HepG2 (cell line): ENCODE measurements around the gene PARP1.

Experiments used
- BCLAF1 ChIP-seq: fragments of 450-650 bp; IDR thresholded peaks from 2 replicates; pipeline ENCODE4 v1.6.1; 2017; ENCODE audit warnings: mild to moderate bottlenecking
- CCDC6 ChIP-seq: sonication (generic); formaldehyde crosslinking; IDR thresholded peaks from 2 replicates; pipeline ENCODE4 v1.8.1; 2022; ENCODE audit warnings: mild to moderate bottlenecking, missing genetic modification reagents, moderate library complexity
- CTCF ChIP-seq: sonication (generic); formaldehyde crosslinking; IDR thresholded peaks from 2 replicates; pipeline ENCODE4 v1.5.0; 2020; ENCODE audit warnings: mild to moderate bottlenecking, missing genetic modification reagents, moderate library complexity
- FOXM1 ChIP-seq: sonication (generic); formaldehyde crosslinking; IDR thresholded peaks from 2 replicates; pipeline ENCODE4 v1.5.0; 2020; ENCODE audit warnings: missing genetic modification reagents
- KLF12 ChIP-seq: sonication (generic); formaldehyde crosslinking; IDR thresholded peaks from 2 replicates; pipeline ENCODE4 v1.4.0; 2020; ENCODE audit warnings: missing genetic modification reagents, borderline replicate concordance
- NBN ChIP-seq: fragments of 450-650 bp; conservative IDR thresholded peaks from 2 replicates; pipeline ENCODE4 v1.6.1; 2017
- POLR2AphosphoS5 ChIP-seq: IDR thresholded peaks from 2 replicates; pipeline ENCODE4 v1.6.1; 2012; ENCODE audit warnings: low read depth, low read length
- TCF7L2 ChIP-seq: IDR thresholded peaks from 2 replicates; pipeline ENCODE4 v1.6.1; 2011; ENCODE audit warnings: mild to moderate bottlenecking, low read depth, low read length, moderate library complexity
- ZBTB1 ChIP-seq: sonication (generic); formaldehyde crosslinking; IDR thresholded peaks from 2 replicates; pipeline ENCODE4 v1.4.0; 2020; ENCODE audit warnings: missing genetic modification reagents, borderline replicate concordance
- ZBTB33 ChIP-seq: sonication (generic); formaldehyde crosslinking; IDR thresholded peaks from 2 replicates; pipeline ENCODE4 v1.4.0; 2020; ENCODE audit warnings: missing genetic modification reagents
- ZFP36L1 ChIP-seq: sonication (generic); formaldehyde crosslinking; IDR thresholded peaks from 2 replicates; pipeline ENCODE4 v1.8.0; 2022; ENCODE audit warnings: mild to moderate bottlenecking, missing genetic modification reagents, moderate library complexity
- ZNF740 ChIP-seq: sonication (generic); formaldehyde crosslinking; IDR thresholded peaks from 2 replicates; pipeline ENCODE4 v1.4.0; 2020; ENCODE audit warnings: missing genetic modification reagents

GRCh38 chr1:226362891-226363447, 44.9 kb downstream of the PARP1 start:
- TF ChIP-seq TCF7L2, result no peak
- no peak for TF ChIP-seq POLR2AphosphoS5
- no peak for TF ChIP-seq BCLAF1
- TF ChIP-seq CTCF (CRISPR knock-in tag), result no peak
- TF ChIP-seq CCDC6 (CRISPR knock-in tag), result no peak
- no peak for TF ChIP-seq NBN
- TF ChIP-seq ZFP36L1, result no peak
- TF ChIP-seq ZBTB33 (CRISPR knock-in tag), result no peak
- no peak for TF ChIP-seq ZBTB1
- no peak for TF ChIP-seq FOXM1 (CRISPR knock-in tag)
- TF ChIP-seq ZNF740 (CRISPR knock-in tag), result no peak
- TF ChIP-seq KLF12 (CRISPR knock-in tag), result no peak
